ENCODE data around the gene RAG1.

DNA sequence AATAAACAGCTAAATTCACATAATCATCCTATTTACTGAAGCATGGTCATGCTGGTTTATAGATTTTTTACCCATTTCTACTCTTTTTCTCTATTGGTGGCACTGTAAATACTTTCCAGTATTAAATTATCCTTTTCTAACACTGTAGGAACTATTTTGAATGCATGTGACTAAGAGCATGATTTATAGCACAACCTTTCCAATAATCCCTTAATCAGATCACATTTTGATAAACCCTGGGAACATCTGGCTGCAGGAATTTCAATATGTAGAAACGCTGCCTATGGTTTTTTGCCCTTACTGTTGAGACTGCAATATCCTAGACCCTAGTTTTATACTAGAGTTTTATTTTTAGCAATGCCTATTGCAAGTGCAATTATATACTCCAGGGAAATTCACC is 10.7 kb downstream of the RAG1 start:
- no peak for TF ChIP-seq EZH2 (IDR thresholded peaks at IDR 0.05; ENCODE audit: insufficient read depth, poor library complexity, severe bottlenecking)
- TF ChIP-seq EZH2phosphoT487 (IDR thresholded peaks at IDR 0.05; ENCODE audit: insufficient read depth, low read depth), result no peak

All from GM23248 (cell line).